Measurements from ENCODE around the gene FPGT.

DNA sequence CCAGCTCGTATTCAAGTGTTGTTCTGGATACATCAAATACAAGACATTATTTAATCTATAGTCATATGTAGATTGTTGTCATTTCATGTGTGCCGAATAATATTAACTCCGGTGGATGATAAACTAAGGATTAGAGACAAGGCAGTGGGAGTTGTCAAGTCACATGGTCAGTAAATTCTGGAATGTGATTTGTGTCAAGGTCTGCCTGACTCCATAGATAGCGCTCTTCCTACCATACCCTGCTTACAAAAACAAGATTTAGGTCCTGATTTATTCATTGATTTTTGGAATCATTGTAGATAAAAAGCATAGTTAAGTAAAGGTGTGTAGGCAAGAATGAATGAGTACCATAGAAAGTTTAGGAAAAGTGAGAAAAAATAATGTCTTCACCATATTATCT lies 39.7 kb downstream of the FPGT start:
- no peak for TF ChIP-seq EZH2 (IDR thresholded peaks at IDR 0.05; ENCODE audit: borderline replicate concordance, insufficient read depth, low read depth, low read length, poor library complexity, severe bottlenecking)
- TF ChIP-seq, protein P1, sequence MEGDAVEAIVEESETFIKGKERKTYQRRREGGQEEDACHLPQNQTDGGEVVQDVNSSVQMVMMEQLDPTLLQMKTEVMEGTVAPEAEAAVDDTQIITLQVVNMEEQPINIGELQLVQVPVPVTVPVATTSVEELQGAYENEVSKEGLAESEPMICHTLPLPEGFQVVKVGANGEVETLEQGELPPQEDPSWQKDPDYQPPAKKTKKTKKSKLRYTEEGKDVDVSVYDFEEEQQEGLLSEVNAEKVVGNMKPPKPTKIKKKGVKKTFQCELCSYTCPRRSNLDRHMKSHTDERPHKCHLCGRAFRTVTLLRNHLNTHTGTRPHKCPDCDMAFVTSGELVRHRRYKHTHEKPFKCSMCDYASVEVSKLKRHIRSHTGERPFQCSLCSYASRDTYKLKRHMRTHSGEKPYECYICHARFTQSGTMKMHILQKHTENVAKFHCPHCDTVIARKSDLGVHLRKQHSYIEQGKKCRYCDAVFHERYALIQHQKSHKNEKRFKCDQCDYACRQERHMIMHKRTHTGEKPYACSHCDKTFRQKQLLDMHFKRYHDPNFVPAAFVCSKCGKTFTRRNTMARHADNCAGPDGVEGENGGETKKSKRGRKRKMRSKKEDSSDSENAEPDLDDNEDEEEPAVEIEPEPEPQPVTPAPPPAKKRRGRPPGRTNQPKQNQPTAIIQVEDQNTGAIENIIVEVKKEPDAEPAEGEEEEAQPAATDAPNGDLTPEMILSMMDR (IDR thresholded peaks at IDR 0.05), result no peak

All from B cell (primary cell).